Skeletal muscle tissue (tissue), 4 donors: ENCODE data around the gene FGFR3. TPM values are rescaled to one million over a fixed set of nuclear protein-coding genes. Genes with fewer than 3 reads are reported as not detected.
A peak's percentile ranks its signal among the peaks of the same experiment; 100 is the strongest.

ENCODE experiments used
- H3K27ac ChIP-seq: one replicate; pipeline ENCODE4 v1.7.0; 2013; ENCODE audit warnings: mild to moderate bottlenecking, low read depth, low read length, inconsistent platforms
- H3K27me3 ChIP-seq, 3 donors: one replicate each; pipeline ENCODE4 v1.7.0; 2013; ENCODE audit warnings: low read length in 3 of 3; ENCODE audit not compliant: control insufficient read depth in 3 of 3, insufficient read depth in 3 of 3
- H3K36me3 ChIP-seq, 3 donors: one replicate each; pipeline ENCODE4 v1.7.0; 2013; ENCODE audit warnings: low read length in 3 of 3; ENCODE audit not compliant: control insufficient read depth in 3 of 3, insufficient read depth in 3 of 3
- H3K4me1 ChIP-seq, 3 donors: one replicate each; pipeline ENCODE4 v1.7.0; 2013; ENCODE audit warnings: low read length in 3 of 3, mild to moderate bottlenecking in 3 of 3; ENCODE audit not compliant: control insufficient read depth in 3 of 3, insufficient read depth in 3 of 3
- H3K4me3 ChIP-seq, 3 donors: one replicate each; pipeline ENCODE4 v1.7.0; 2013; ENCODE audit warnings: low read length in 3 of 3
- H3K9ac ChIP-seq, 3 donors: one replicate each; pipeline ENCODE4 v1.7.0; 2013; ENCODE audit warnings: low read length in 3 of 3, mild to moderate bottlenecking in 3 of 3, moderate library complexity in 2 of 3, low read depth in 1 of 3
- H3K9me3 ChIP-seq, 3 donors: one replicate each; pipeline ENCODE4 v1.7.0; 2013; ENCODE audit warnings: low read length in 3 of 3; ENCODE audit not compliant: control insufficient read depth in 3 of 3
- total RNA-seq: library from RNA; depleted of rRNA; stranded (reverse); fragments of >200 nt; gene quantifications from one replicate; pipeline ENCODE4 v1.2.3, GENCODE V29; 2014
- donor health status: Osteomylitis.

The FGFR3 gene
- total RNA-seq, 1 donor from 2014 or later = 0.52 TPM

- peak overlapping the region in 1 of 3 donors; percentile 16 for H3K9ac ChIP-seq
- H3K9me3 ChIP-seq = no peaks in the 10 kb centered on the region
- H3K4me1 ChIP-seq = peaks cover 11 to 17% (median 14%) of the 10 kb centered on the region in 3 donors
- H3K36me3 ChIP-seq = peaks cover 45 to 55% (median 47%) of the 10 kb centered on the region in 3 donors
- H3K4me3 ChIP-seq = no peak overlapping the region
- no peaks in the 10 kb centered on the region for H3K27me3 ChIP-seq
- H3K27ac ChIP-seq = no peak overlapping the region
Measured at GRCh38 chr4:1815096-1815996, 22.3 kb downstream of the FGFR3 start.

GRCh38 chr4:1815997-1816860 is 23.1 kb downstream of the FGFR3 start:
- Histone ChIP-seq H3K9me3 (no peaks in the 10 kb centered on the region), H3K36me3 (peaks cover 45 to 48% (median 47%) of the 10 kb centered on the region in 3 donors), H3K27ac (no peak overlapping the region), H3K27me3 (no peaks in the 10 kb centered on the region), H3K4me1 (peaks cover 11 to 17% (median 14%) of the 10 kb centered on the region in 3 donors), H3K9ac (no peak overlapping the region), H3K4me3 (no peak overlapping the region)

- Histone ChIP-seq H3K4me1 (peaks cover 11 to 17% (median 14%) of the 10 kb centered on the region in 3 donors), H3K9me3 (no peaks in the 10 kb centered on the region), H3K36me3 (peaks cover 45 to 58% (median 58%) of the 10 kb centered on the region in 3 donors), H3K9ac (peak overlapping the region in 2 of 3 donors; percentile 20 to 54), H3K4me3 (no peak overlapping the region), H3K27me3 (no peaks in the 10 kb centered on the region), H3K27ac (peak overlapping the region; percentile 62)
Measured at GRCh38 chr4:1819284-1819683, 26.2 kb downstream of the FGFR3 start.

DNA sequence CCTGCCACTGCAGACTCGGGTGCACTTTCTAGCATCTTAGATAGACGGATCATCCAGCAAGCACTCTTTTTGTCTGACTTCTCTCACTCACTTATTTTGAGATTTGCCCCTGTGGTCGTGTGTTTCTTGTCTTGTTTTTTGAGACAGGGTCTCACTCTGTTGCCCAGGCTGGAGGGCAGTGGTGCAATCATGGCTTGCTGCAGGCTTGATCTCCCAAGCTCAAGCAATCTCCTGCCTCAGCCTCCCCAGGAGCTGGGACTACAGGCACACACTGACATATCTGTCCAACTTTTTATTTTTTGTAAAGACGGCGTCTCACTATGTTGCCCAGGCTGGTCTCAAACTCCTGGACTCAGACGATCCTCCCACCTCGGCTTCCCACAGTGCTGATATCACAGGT is 26.7 kb downstream of the FGFR3 start:
- Histone ChIP-seq H3K36me3 (peaks cover 46 to 57% (median 57%) of the 10 kb centered on the region in 3 donors), H3K4me3 (no peak overlapping the region), H3K9ac (peak overlapping the region in 1 of 3 donors; percentile 54), H3K27ac (peak overlapping the region; percentile 36), H3K9me3 (no peaks in the 10 kb centered on the region), H3K27me3 (no peaks in the 10 kb centered on the region), H3K4me1 (peaks cover 11 to 17% (median 14%) of the 10 kb centered on the region in 3 donors)

- Histone ChIP-seq H3K9ac (no peak overlapping the region), H3K4me3 (no peak overlapping the region), H3K27me3 (no peaks in the 10 kb centered on the region), H3K36me3 (peaks cover 51 to 60% (median 57%) of the 10 kb centered on the region in 3 donors), H3K4me1 (peaks cover 11 to 17% (median 14%) of the 10 kb centered on the region in 3 donors), H3K9me3 (no peaks in the 10 kb centered on the region), H3K27ac (no peak overlapping the region)
Measured at GRCh38 chr4:1821679-1822567, 28.8 kb downstream of the FGFR3 start.

GRCh38 chr4:1822568-1823544 is 29.8 kb downstream of the FGFR3 start:
- no peak overlapping the region for H3K27ac ChIP-seq
- H3K27me3 ChIP-seq = no peaks in the 10 kb centered on the region
- H3K4me3 ChIP-seq = no peak overlapping the region
- no peak overlapping the region for H3K9ac ChIP-seq
- peaks cover 11 to 17% (median 14%) of the 10 kb centered on the region in 3 donors for H3K4me1 ChIP-seq
- no peaks in the 10 kb centered on the region for H3K9me3 ChIP-seq
- H3K36me3 ChIP-seq = peaks cover 45 to 58% (median 56%) of the 10 kb centered on the region in 3 donors

- Histone ChIP-seq H3K27me3 (no peaks in the 10 kb centered on the region), H3K4me3 (no peak overlapping the region), H3K27ac (no peak overlapping the region), H3K4me1 (peaks cover 11 to 17% (median 14%) of the 10 kb centered on the region in 3 donors), H3K36me3 (peaks cover 44 to 56% (median 55%) of the 10 kb centered on the region in 3 donors), H3K9ac (no peak overlapping the region), H3K9me3 (no peaks in the 10 kb centered on the region)
Measured at GRCh38 chr4:1823545-1823932, 30.4 kb downstream of the FGFR3 start.

DNA sequence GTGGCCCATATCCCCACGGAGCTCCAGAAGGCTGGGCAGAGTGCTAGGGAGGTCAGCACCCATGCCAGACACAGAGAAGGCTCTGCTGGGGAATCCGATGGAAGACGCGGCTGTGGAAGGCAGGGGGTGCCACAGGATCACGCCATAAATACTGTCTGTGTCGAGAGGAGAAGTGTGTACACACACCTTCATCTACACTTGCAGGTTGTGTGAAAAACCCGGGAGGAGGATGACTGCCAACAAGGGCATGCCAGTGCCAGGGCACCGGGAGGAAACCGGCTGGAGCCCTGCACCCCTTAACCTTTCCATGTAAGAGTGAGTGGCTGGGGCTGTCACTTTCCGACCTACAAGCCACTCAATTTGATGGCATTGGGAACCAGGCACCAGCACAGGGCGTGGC is 31.7 kb downstream of the FGFR3 start:
- no peak overlapping the region for H3K27ac ChIP-seq
- no peak overlapping the region for H3K9ac ChIP-seq
- peaks cover 3 to 5% (median 4%) of the 10 kb centered on the region in 3 donors for H3K4me1 ChIP-seq
- H3K4me3 ChIP-seq = no peak overlapping the region
- H3K9me3 ChIP-seq = no peaks in the 10 kb centered on the region
- H3K36me3 ChIP-seq = peaks cover 44 to 50% (median 48%) of the 10 kb centered on the region in 3 donors
- H3K27me3 ChIP-seq = no peaks in the 10 kb centered on the region
